ENCODE measurements around the gene KLK10.

DNA sequence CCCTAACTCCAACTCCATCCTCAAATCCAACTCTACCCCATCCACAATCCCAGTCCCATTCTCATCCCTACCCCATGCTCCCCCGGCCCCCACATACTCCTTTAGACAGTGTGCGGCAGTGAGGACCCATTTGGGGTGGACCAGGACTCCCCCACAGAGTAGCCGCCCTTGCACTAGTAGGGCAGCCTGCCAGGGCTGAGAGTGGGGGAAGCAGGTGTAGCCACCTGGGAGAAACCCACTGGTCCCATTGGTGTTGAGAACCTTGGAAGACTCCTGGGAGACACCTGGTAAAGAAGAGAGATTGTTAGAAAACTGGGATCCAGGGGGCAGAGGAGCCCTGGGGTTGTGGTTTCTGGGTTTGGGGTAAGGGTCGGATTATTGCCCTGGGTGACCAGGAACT, 40.8 kb upstream of the KLK10 start:
- no peak for TF ChIP-seq MXI1 (IDR thresholded peaks at IDR 0.05; ENCODE audit: low read depth, low read length)
- TF ChIP-seq ATF7 (IDR thresholded peaks at IDR 0.05; ENCODE audit: low read depth), result no peak
- TF ChIP-seq RFX5 (IDR thresholded peaks at IDR 0.05; ENCODE audit: low read depth, low read length), result no peak
- no peak for TF ChIP-seq CEBPB (IDR thresholded peaks at IDR 0.05; ENCODE audit: borderline replicate concordance in 1 of 2, low read depth in 2 of 2, low read length in 2 of 2)

All from GM12878 (cell line).